ENCODE data around the gene SLC38A1. TPM values are rescaled to one million over a fixed set of nuclear protein-coding genes. Genes with fewer than 3 reads are reported as not detected.

The SLC38A1 gene
- total and polyA plus RNA-seq, 7 donors, result 8.4 to 209 (median 149) TPM

DNA sequence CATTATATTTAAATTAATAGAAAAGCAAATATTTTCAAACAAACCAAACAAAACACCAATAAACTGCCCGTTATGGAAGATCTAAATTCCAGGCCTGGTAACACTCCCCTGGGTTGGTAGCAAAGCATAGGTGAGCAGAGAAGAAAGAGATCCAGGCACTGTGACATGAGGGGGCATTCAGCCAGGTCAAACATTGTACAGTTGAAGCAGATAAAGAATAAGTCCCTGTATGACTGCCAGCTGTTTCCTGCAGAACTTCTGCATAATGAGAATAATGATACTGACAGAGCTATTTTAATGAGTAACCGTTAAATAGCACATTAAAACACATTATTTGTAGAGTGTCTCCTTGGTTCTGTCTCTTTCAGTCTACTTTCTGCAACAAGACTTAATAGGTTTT, 35.4 kb downstream of the SLC38A1 start:
- no peaks in the 10 kb centered on the region for H3K9me3 ChIP-seq
- H3K36me3 ChIP-seq, result peaks cover 0 to 7% (median under 1%) of the 10 kb centered on the region in 4 donors
- DNase-seq, result no peak
- peak overlapping the region in 1 of 4 donors; percentile 3 for H3K27ac ChIP-seq
- no peaks in the 10 kb centered on the region for H3K27me3 ChIP-seq
- H3K4me3 ChIP-seq, result no peak overlapping the region
- H3K4me1 ChIP-seq, result peaks cover 0 to 41% (median 28%) of the 10 kb centered on the region in 4 donors
- 42 to 68% methylated on average over 2 of the region's 2 CpGs for WGBS, 2 donors
- TF ChIP-seq POLR2A (IDR thresholded peaks at IDR 0.05), result no peak
- no peak for TF ChIP-seq EP300 (IDR thresholded peaks at IDR 0.05)
- intact Hi-C loops (cut with DNase I), result no loop called here

GRCh38 chr12:46230983-46231382, 37.9 kb downstream of the SLC38A1 start:
- H3K27ac ChIP-seq, result no peak overlapping the region
- intact Hi-C loops (cut with DNase I), result no loop called here

DNA sequence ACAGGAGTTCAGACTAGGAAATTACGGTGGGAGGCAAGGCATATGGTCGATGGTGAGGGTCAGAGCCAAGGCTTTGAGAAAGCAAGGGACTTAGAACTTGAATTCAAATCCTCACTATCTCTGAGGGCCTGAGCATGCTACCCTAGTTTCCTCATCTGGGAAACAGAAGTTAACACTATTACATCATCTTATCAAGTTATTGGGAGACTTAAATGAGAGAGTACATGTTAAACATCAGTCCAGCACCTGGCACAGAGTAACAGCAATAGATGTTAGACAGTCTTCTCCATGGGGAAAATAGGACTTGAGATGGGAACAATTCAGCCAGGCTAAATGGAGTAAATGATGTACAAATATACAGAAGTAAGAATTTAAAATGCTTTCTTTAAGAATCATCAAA, 38.5 kb downstream of the SLC38A1 start:
- peak overlapping the region in 3 of 4 donors; percentile 7 to 51 (median 21) for H3K27ac ChIP-seq
- DNase-seq, result no peak
- H3K36me3 ChIP-seq, result no peaks in the 10 kb centered on the region
- no peaks in the 10 kb centered on the region for H3K27me3 ChIP-seq
- no peaks in the 10 kb centered on the region for H3K9me3 ChIP-seq
- H3K4me1 ChIP-seq, result peaks cover 0 to 58% (median 48%) of the 10 kb centered on the region in 4 donors
- TF ChIP-seq CTCF (IDR thresholded peaks at IDR 0.05) (no peak), POLR2AphosphoS5 (IDR thresholded peaks at IDR 0.05) (no peak), EP300 (IDR thresholded peaks at IDR 0.05) (no peak), POLR2A (IDR thresholded peaks at IDR 0.05) (no peak)
- H3K4me3 ChIP-seq, result no peak overlapping the region
- WGBS, 2 donors, result 98 to 100% methylated on average over 2 of the region's 2 CpGs
- intact Hi-C loops (cut with DNase I), result no loop called here

More at GRCh38 chr12:46230983-46231382, 37.9 kb downstream of the SLC38A1 start:
- Histone ChIP-seq H3K9me3 (no peaks in the 10 kb centered on the region), H3K4me1 (peaks cover 0 to 56% (median 46%) of the 10 kb centered on the region in 4 donors), H3K4me3 (no peak overlapping the region), H3K36me3 (no peaks in the 10 kb centered on the region), H3K27me3 (no peaks in the 10 kb centered on the region)
- no peak for DNase-seq
- WGBS, 2 donors, result 81 to 87% methylated on average over 5 of the region's 5 CpGs
- TF ChIP-seq EP300 (IDR thresholded peaks at IDR 0.05) (no peak), CTCF (IDR thresholded peaks at IDR 0.05) (no peak), POLR2AphosphoS5 (IDR thresholded peaks at IDR 0.05) (no peak), POLR2A (IDR thresholded peaks at IDR 0.05) (no peak)

GRCh38 chr12:46227616-46228015, 41.2 kb downstream of the SLC38A1 start:
- TF ChIP-seq POLR2AphosphoS5 (IDR thresholded peaks at IDR 0.05) (no peak), POLR2A (IDR thresholded peaks at IDR 0.05) (no peak), EP300 (IDR thresholded peaks at IDR 0.05) (no peak), CTCF (IDR thresholded peaks at IDR 0.05) (no peak)
- H3K4me3 ChIP-seq, result no peak overlapping the region
- intact Hi-C loops (cut with DNase I), result no loop called here
- no peaks in the 10 kb centered on the region for H3K27me3 ChIP-seq
- DNase-seq, result no peak
- no peaks in the 10 kb centered on the region for H3K36me3 ChIP-seq
- H3K4me1 ChIP-seq, result peaks cover 0 to 72% (median 57%) of the 10 kb centered on the region in 4 donors
- 55 to 64% methylated on average over 2 of the region's 2 CpGs for WGBS, 2 donors
- H3K27ac ChIP-seq, result peak overlapping the region in 3 of 4 donors; percentile 16 to 51 (median 33)
- no peaks in the 10 kb centered on the region for H3K9me3 ChIP-seq

- WGBS, 2 donors, result 79 to 92% methylated on average over 1 of the region's 1 CpG
- no peaks in the 10 kb centered on the region for H3K9me3 ChIP-seq
- intact Hi-C loops (cut with DNase I), result loop anchor here (2.0 to 5.0 kb wide), 2 partner anchors 42 to 148 kb away; partner anchors contain the start of gene SLC38A2
- no peaks in the 10 kb centered on the region for H3K27me3 ChIP-seq
- H3K4me1 ChIP-seq, result peaks cover 0 to 90% (median 80%) of the 10 kb centered on the region in 4 donors
- TF ChIP-seq EP300 (IDR thresholded peaks at IDR 0.05) (peak in 1 of 4 donors; percentile 11), POLR2A (IDR thresholded peaks at IDR 0.05) (no peak), CTCF (IDR thresholded peaks at IDR 0.05) (no peak), POLR2AphosphoS5 (IDR thresholded peaks at IDR 0.05) (peak; percentile 58 to 81 (median 77))
- H3K4me3 ChIP-seq, result no peak overlapping the region
- peak overlapping the region; percentile 73 to 84 (median 76) for H3K27ac ChIP-seq
- DNase-seq, result peak; percentile 93
- H3K36me3 ChIP-seq, result peaks cover 0 to 4% (median 0%) of the 10 kb centered on the region in 4 donors
These were observed 44.5 kb downstream of the SLC38A1 start for GRCh38 chr12:46224386-46224785.

Measured in sigmoid colon (tissue), 7 donors.